Measurements from ENCODE around the gene POLR2J3. TPM values are rescaled to one million over a fixed set of nuclear protein-coding genes. Genes with fewer than 3 reads are reported as not detected.
"Not testable (repeated sequence)": the region's sequence is repeated elsewhere in the genome, so short reads cannot be mapped to it uniquely, and the experiment has no call there.

POLR2J3 gene
- 27.3 TPM for total RNA-seq

GRCh38 chr7:102572261-102573239, at the start of gene POLR2J3:
POLR2J3 (minus strand) TSS chr7:102572583; CDS start chr7:102572521, 62 bp downstream.
- DNase-seq: not testable (repeated sequence)

DNA sequence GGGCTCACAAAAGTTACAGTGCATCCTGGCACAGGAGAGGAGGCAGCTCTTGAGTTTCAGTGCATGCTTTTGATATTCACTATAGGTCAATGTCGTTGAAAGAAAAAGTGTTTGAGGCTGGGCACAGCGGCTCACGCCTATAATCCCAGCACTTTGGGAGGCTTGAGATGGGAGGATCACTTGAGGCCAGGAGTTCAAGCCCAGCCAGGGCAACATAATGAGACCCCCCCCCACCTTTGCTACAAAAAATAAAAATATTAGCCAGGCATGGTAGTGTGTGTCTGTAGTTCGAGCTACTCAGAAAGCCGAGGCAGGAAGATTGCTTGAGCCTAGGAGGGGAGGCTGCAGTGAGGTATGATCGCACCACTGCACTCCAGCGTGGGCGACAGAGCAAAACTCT, 45.7 kb upstream of the POLR2J3 start:
- DNase-seq: not testable (repeated sequence)

DNA sequence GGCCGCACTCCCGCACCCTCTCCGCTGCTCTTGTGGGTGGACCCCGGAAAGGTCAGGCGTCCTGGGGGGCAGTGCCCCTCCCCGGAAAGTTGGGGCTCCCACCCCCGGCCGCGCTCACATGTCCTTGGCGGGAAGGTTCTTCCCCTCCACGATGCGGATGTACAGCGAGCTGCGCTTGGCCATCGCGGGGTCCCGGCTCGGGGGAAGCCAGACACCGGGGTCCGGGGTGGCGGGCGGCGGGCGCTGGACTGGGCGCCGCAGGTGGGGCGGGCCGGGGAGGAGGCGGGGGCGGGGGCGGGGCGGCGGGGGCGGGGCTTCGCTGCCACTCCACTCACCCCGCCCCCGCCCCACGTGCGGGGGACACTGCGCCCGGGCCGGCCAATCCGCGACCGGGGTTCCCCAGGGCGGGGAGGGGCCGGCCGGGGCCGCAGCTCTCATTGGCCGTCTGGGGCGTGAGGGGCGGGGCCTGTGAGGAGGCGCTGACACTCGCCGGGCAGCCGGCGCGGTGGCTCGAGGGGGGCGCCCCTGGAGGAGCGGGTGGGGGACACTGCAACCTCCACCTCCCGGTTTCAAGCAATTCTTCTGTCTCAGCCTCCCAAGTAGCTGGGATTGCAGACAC, 44.2 kb upstream of the POLR2J3 start, which contains the start of gene RASA4:
RASA4 (minus strand) TSS at position 250 of the 619 bp plus-strand sequence; CDS start at position 183, 67 bp downstream.
- not testable (repeated sequence) for DNase-seq

DNA sequence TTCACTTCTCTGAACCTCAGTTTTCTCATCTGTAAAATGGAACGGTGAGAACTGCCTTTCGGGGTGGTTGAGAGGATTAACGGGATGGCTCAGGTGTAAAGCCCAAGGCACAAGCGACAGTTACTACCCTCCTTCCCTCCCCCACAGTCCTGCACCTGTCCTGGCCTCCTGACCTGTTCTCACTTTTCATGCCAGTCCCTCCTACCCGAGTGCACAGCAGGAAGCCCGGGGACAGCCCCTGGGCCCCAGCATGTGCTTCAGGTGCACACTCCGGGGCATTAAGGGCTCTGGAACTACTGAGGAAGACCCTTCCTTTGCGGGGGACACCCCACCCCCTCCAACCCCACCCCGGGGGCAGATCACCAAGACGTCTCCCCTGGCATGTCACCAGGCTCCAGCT, 43.5 kb upstream of the POLR2J3 start:
- not testable (repeated sequence) for DNase-seq

DNA sequence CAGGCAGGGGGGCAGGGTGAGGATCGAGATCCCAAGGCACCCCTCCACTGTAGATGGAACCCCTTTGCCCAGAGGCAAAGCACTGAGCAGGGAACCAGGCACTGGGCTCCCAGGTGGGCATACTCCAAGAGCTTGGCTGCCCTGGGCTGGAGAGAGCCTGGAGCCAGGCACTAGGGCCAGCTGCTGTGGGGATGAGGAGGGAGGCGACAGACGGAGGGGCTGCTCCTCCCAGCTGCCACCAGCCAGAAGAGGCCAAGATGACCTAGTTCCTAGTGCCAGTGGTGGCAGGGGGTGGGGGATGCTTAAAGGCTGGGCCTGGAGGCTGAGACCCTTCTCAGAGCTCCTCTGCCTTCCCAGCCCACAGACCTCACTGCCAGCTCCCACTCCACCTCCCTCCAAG, 42.5 kb upstream of the POLR2J3 start:
- not testable (repeated sequence) for DNase-seq

DNA sequence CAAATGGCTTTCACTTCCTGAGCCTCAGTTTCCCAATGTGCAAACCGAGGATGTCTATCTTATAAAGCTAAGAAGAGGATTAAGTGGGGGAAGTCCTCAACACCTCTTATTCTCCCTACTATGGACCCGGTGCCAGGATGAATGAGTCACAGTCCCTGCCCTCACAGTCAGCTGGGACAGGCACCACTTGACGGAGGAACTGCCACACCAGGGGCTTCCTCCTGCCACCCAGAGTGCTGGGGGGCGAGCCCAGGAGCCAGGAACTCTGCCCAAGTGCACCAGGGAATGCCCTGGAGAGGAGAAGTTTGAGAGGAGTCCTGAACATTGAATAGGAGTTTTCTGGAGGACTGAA, 41.9 kb upstream of the POLR2J3 start:
- DNase-seq: not testable (repeated sequence)

DNA sequence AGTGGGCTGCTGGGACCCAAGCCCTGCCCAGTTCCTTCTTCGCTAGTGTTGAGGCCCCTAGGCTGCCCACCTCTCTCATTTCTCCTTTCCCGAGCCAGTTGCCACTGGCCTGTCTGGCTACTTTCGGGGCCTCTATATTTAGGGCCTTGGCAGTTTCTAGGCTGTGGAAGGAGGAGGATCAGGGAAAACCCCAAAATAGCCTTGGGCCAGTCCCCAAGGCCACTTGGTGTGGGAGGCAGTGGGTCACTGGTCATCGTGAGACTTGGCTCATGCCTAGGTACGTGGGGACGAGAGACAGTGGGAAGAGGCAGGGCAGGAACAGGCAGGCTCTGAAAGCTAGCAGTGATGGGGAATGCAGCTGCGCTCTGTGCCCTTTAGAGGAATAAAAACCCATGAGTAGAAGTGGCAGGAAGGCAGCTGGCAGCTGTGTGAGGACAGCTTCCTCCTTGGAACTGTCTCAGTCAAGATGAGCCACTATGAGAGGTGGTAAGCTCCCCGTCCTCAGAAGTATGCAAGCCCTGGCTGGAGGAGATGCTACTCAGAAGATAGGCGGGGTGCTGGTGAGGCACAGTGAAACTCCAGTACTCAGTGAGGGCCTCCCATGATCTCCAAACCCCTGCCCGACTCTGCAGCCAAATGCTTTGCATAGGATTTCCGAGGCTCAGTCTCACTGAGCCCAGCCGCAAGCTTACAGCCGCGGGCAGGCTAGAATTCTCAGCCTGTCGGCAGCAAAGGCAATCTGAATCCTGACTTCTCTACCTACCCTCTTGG, 41.4 kb upstream of the POLR2J3 start:
- not testable (repeated sequence) for DNase-seq

- DNase-seq: not testable (repeated sequence)
These were observed 39.4 kb upstream of the POLR2J3 start for GRCh38 chr7:102611675-102612325.

- DNase-seq: not testable (repeated sequence)
These were observed 38.8 kb upstream of the POLR2J3 start for GRCh38 chr7:102611013-102611674.

- not testable (repeated sequence) for DNase-seq
These were observed 38.1 kb upstream of the POLR2J3 start for GRCh38 chr7:102610441-102610840.

GRCh38 chr7:102609734-102610133, 37.4 kb upstream of the POLR2J3 start:
- DNase-seq: not testable (repeated sequence)

DNA sequence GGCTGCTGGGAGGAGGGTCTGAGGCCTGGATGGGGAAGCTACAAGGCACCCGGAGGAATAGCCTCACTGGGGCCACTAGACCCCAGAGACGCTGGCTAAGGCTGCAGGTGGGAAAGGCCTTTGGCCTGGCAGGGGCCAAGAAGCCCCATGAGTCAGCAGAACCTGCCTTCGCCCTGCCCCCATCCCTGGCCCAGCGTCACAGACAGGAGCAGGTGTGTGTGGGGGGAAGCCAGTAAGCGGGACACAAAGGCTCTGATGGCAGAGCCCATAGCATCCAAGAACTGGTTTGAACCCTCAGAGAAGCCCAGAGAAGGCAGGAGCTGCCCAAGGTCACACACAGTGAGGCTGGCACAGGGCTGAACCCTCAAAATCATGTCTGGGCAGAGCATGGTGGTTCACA, 34.5 kb upstream of the POLR2J3 start:
- not testable (repeated sequence) for DNase-seq

DNA sequence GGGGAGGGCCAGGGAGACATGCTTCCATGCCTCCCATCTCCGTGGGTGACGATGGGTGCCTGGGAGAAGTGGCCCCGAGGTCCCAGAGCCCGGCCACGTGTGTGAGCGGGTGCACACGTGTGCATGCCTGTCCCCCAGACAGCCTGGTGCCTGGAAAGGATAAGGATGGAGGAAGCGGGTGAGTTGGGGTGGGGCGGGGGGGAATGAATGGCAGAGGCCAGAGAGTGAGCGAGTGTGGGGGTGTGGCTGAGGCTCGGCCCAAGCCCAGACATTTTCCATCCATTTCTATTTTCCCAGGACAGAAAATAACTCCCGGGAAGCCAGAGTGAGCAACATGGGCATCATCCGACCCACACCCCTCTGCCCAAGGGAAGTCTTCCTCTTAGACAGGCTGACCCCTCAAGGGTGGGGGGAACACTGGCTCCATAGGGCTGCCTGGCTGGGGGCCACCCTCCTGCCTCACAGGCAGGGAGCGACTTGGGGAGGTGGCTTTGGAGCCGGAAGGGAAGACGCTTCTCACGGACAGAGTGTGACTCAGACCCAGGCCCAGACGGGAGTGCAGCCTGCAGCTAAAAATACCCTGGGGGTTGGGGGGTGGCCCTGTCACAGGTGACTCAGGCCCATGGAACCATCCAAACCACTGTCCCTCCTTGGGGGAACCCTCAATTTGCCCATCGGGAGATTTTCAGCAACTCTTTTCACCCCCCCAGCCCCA, 32.2 kb upstream of the POLR2J3 start:
- not testable (repeated sequence) for DNase-seq

- not testable (repeated sequence) for DNase-seq
These were observed 29.9 kb upstream of the POLR2J3 start for GRCh38 chr7:102602317-102602716.

GRCh38 chr7:102599699-102600098, 27.3 kb upstream of the POLR2J3 start:
- not testable (repeated sequence) for DNase-seq

DNA sequence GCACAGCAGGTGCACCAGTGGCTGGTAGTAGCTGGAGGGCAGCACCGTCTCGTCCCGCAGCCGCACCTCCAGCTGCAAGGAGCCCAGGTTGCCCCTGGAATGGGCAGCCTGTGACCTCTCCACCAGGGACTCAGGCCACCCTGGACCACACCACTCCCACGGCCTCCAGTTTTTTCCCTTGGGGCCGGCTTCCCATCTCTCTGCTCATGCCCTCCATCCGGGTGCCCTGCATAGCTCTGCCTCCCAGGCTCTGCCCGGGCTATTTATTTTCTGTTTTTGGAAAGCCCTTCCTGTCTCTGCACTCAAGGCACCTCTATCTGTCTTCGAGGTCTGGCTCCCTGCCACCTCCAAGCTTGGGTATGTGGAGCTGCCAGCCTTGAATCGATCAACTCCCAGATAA, 23.7 kb upstream of the POLR2J3 start:
- DNase-seq: not testable (repeated sequence)

DNA sequence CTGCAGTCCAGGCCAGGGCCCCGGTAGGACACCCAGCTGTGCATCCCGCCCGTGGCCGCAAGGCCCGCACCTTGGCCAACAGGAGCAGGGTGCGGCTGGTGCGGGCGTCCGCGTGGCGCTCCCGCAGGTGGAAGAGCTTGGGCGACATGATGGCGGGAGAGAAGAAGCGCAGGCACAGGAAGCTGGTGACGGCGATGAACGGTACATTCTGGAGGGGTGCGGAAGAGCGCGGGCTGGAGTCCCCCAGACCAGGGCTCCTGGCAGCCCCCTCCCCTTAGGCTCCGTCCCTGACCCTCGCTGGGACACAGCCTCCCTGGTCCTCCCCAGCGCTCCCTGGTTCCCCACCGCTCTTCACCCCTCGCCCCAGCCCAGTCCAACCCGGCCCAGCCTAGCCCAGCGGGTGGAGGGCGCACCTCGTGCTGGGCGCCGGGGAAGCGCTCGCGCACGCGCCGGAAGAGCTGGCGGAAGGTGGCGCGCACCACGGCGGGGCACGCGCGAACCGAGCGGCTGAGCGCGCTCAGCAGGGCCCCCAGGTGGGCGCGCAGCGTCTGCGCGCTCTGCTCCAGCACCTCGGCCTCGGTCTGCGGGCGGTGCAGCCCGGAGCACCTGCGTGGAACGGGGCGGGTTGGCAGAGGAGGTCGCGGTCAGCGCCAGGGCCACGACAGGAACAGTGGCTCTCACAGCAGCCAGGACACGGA, 21.4 kb upstream of the POLR2J3 start:
- DNase-seq: not testable (repeated sequence)

- not testable (repeated sequence) for DNase-seq
These were observed 20.2 kb upstream of the POLR2J3 start for GRCh38 chr7:102592477-102593019.

DNA sequence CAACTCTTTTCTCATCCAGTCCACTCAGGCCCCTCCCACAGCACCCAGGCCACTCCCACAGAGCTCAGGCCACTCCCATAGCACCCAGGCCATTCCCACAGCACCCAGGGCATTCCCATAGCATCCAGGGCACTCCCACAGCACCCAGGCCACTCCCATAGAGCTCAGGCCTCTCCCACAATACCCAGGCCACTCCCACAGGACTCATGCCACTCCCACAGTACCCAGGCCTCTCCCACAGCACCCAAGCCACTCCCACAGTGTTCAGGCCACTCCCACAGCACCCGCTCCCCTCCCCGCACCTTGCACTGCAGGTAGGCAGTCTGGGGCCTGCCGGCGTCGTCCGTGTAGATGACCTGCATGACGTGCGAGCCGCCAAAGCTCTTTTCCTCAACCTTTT, 17.5 kb upstream of the POLR2J3 start:
- not testable (repeated sequence) for DNase-seq

- DNase-seq: not testable (repeated sequence)
These were observed 11.1 kb upstream of the POLR2J3 start for GRCh38 chr7:102583495-102583894.
